Activated naive CD4-positive, alpha-beta T cell treated with anti-CD3 and anti-CD28 coated beads, Interleukin-2, amount 10 ng/mL, durations not matched to agents 7 days and 5 days (primary cell): ENCODE data around the gene CNIH1.
"Not testable (repeated sequence)": the region's sequence is repeated elsewhere in the genome, so short reads cannot be mapped to it uniquely, and the experiment has no call there.

Experiments
- CTCF ChIA-PET: fragments of 350-600 bp; sonication (Branson Sonifier 250); formaldehyde crosslinking; loops from one replicate; lab custom pipeline; 2021; ENCODE audit warnings: antibody characterized with exemption; lab: Charles Lee
- DNase-seq: peaks from one replicate; pipeline ENCODE4 v3.0.0-alpha.2; 2020
- H3K27ac Mint-ChIP-seq: one replicate; pipeline ENCODE4 v1.8.0; 2021; ENCODE audit warnings: mild to moderate bottlenecking, moderate library complexity, mixed read lengths
- H3K27me3 Mint-ChIP-seq: one replicate; pipeline ENCODE4 v1.8.0; 2021; ENCODE audit warnings: mild to moderate bottlenecking, mixed read lengths
- H3K36me3 Mint-ChIP-seq: one replicate; pipeline ENCODE4 v1.8.0; 2021; ENCODE audit warnings: mixed read lengths
- H3K4me1 Mint-ChIP-seq: one replicate; pipeline ENCODE4 v1.8.0; 2021; ENCODE audit warnings: mixed read lengths
- H3K4me3 Mint-ChIP-seq: one replicate; pipeline ENCODE4 v1.8.0; 2021; ENCODE audit warnings: mild to moderate bottlenecking, moderate library complexity, mixed read lengths
- H3K9me3 Mint-ChIP-seq: one replicate; pipeline ENCODE4 v1.8.0; 2021; ENCODE audit warnings: mixed read lengths

The CNIH1 gene

GRCh38 chr14:54455363-54455762 lies 14.2 kb upstream of the CNIH1 start:
- no peaks in the 10 kb centered on the region for H3K36me3 Mint-ChIP-seq
- no peak for DNase-seq
- CTCF ChIA-PET = interaction anchor here (1.3 kb wide), 1 partner anchor 12 kb away, joined by 3 read pairs; no protein-coding TSS in a partner anchor
- no peak overlapping the region for H3K4me3 Mint-ChIP-seq
- no peak overlapping the region for H3K27ac Mint-ChIP-seq
- peaks cover 9% of the 10 kb centered on the region for H3K9me3 Mint-ChIP-seq
- no peaks in the 10 kb centered on the region for H3K27me3 Mint-ChIP-seq
- H3K4me1 Mint-ChIP-seq = no peaks in the 10 kb centered on the region

- CTCF ChIA-PET, H3K4me1 Mint-ChIP-seq, H3K27me3 Mint-ChIP-seq, H3K27ac Mint-ChIP-seq, H3K9me3 Mint-ChIP-seq, H3K4me3 Mint-ChIP-seq, DNase-seq, H3K36me3 Mint-ChIP-seq: not testable (repeated sequence)
Measured at GRCh38 chr14:54453990-54454389, 12.8 kb upstream of the CNIH1 start.

DNA sequence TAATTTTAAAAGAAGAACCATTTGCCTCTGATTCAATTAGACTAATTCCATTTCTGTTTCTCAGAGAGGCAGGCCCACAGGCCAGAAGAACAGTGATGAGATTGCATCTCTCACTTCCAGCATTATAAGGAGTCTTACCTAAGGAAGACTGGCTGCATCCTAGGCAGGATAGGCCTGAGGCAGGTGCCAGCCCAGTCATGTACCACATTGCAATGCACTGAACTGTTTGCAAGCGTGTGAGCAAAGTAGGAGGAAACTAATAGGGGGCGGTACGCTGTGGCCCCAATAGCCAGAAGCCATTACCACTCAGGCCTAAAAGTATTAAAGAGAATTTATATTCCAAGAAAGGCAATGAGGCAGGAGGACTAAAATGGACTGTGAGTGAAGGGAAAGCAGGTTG lies 12.1 kb upstream of the CNIH1 start:
- no peak overlapping the region for H3K27ac Mint-ChIP-seq
- CTCF ChIA-PET = no interaction called here
- no peak overlapping the region for H3K4me3 Mint-ChIP-seq
- H3K36me3 Mint-ChIP-seq = no peaks in the 10 kb centered on the region
- DNase-seq = no peak
- H3K4me1 Mint-ChIP-seq = no peaks in the 10 kb centered on the region
- peaks cover 7% of the 10 kb centered on the region for H3K27me3 Mint-ChIP-seq
- no peaks in the 10 kb centered on the region for H3K9me3 Mint-ChIP-seq

GRCh38 chr14:54451961-54452360 lies 10.8 kb upstream of the CNIH1 start:
- DNase-seq = no peak
- peaks cover 9% of the 10 kb centered on the region for H3K27me3 Mint-ChIP-seq
- H3K27ac Mint-ChIP-seq = no peak overlapping the region
- no peaks in the 10 kb centered on the region for H3K4me1 Mint-ChIP-seq
- H3K9me3 Mint-ChIP-seq = no peaks in the 10 kb centered on the region
- H3K4me3 Mint-ChIP-seq = no peak overlapping the region
- no peaks in the 10 kb centered on the region for H3K36me3 Mint-ChIP-seq
- CTCF ChIA-PET = no interaction called here

GRCh38 chr14:54451121-54451601 lies 10.0 kb upstream of the CNIH1 start:
- H3K9me3 Mint-ChIP-seq = no peaks in the 10 kb centered on the region
- H3K36me3 Mint-ChIP-seq = no peaks in the 10 kb centered on the region
- no peak overlapping the region for H3K27ac Mint-ChIP-seq
- H3K4me3 Mint-ChIP-seq = no peak overlapping the region
- peaks cover 17% of the 10 kb centered on the region for H3K27me3 Mint-ChIP-seq
- H3K4me1 Mint-ChIP-seq = no peaks in the 10 kb centered on the region
- CTCF ChIA-PET = no interaction called here
- no peak for DNase-seq

DNA sequence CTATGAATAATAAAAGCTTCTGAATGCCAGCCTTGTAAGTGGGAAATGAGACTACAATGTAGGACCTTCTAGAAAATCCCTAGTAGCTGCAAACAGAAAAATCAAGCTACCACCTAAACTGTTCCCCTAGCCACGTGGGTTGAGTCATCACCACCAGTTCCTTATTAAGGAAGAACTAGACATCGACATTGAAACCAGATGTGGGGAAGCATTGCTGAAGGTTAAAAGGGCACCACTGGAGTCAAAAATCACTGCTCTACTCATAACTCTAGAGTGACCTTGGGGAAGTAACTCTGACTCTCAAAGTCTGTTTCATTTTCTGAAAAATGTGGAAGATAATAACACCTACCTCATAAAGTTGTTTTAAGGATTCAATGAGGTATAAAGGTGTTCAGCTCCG lies 9.4 kb upstream of the CNIH1 start:
- no peaks in the 10 kb centered on the region for H3K9me3 Mint-ChIP-seq
- H3K4me3 Mint-ChIP-seq = no peak overlapping the region
- H3K4me1 Mint-ChIP-seq = no peaks in the 10 kb centered on the region
- CTCF ChIA-PET = no interaction called here
- H3K27ac Mint-ChIP-seq = no peak overlapping the region
- peaks cover 20% of the 10 kb centered on the region for H3K27me3 Mint-ChIP-seq
- no peaks in the 10 kb centered on the region for H3K36me3 Mint-ChIP-seq
- DNase-seq = no peak

DNA sequence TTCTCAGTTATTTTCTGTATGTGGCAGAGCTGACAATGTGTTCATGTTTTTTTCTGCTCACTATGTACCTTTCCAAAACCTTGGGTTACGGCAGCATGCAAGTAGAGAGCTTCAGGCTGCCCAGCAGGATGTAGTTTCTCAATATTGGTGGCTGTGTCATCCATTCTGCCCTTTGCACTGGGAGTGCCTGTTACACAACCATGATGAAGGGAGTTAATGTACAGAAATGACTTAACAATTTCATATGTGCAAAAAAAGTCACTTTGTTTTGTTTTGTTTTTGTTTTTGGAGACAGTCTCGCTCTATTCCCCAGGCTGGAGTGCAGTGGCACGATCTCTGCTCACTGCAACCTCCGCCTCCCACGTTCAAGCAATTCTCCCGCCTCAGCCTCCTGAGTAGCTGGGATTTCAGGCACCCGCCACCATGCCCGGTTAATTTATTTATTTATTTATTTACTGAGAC lies 6.1 kb upstream of the CNIH1 start:
- no peak for DNase-seq
- no peaks in the 10 kb centered on the region for H3K4me1 Mint-ChIP-seq
- no peak overlapping the region for H3K4me3 Mint-ChIP-seq
- H3K27me3 Mint-ChIP-seq = peaks cover 34% of the 10 kb centered on the region
- no peak overlapping the region for H3K27ac Mint-ChIP-seq
- H3K36me3 Mint-ChIP-seq = no peaks in the 10 kb centered on the region
- no peaks in the 10 kb centered on the region for H3K9me3 Mint-ChIP-seq
- CTCF ChIA-PET = no interaction called here

- DNase-seq = no peak
- H3K27ac Mint-ChIP-seq = no peak overlapping the region
- no peaks in the 10 kb centered on the region for H3K36me3 Mint-ChIP-seq
- peaks cover 9% of the 10 kb centered on the region for H3K4me1 Mint-ChIP-seq
- no peaks in the 10 kb centered on the region for H3K9me3 Mint-ChIP-seq
- no peak overlapping the region for H3K4me3 Mint-ChIP-seq
- CTCF ChIA-PET = interaction anchor here (0.7 kb wide), 1 partner anchor 10 kb away, joined by 3 read pairs; no protein-coding TSS in a partner anchor
- H3K27me3 Mint-ChIP-seq = peaks cover 34% of the 10 kb centered on the region
Measured at GRCh38 chr14:54446161-54446693, 5.1 kb upstream of the CNIH1 start.

- H3K4me1 Mint-ChIP-seq = peaks cover 19% of the 10 kb centered on the region
- H3K27ac Mint-ChIP-seq = no peak overlapping the region
- no peak overlapping the region for H3K4me3 Mint-ChIP-seq
Measured at GRCh38 chr14:54444681-54445080, 3.5 kb upstream of the CNIH1 start.

GRCh38 chr14:54443981-54444380 lies 2.8 kb upstream of the CNIH1 start:
- CTCF ChIA-PET = no interaction called here
- Mint-ChIP-seq H3K27me3 (peaks cover 30% of the 10 kb centered on the region), H3K9me3 (no peaks in the 10 kb centered on the region), H3K4me1 (peaks cover 24% of the 10 kb centered on the region), H3K4me3 (no peak overlapping the region), H3K36me3 (peaks cover 11% of the 10 kb centered on the region), H3K27ac (no peak overlapping the region)
- DNase-seq = no peak

More at GRCh38 chr14:54444681-54445080, 3.5 kb upstream of the CNIH1 start:
- peaks cover 10% of the 10 kb centered on the region for H3K36me3 Mint-ChIP-seq
- no peaks in the 10 kb centered on the region for H3K9me3 Mint-ChIP-seq
- H3K27me3 Mint-ChIP-seq = peaks cover 34% of the 10 kb centered on the region
- DNase-seq = no peak
- CTCF ChIA-PET = no interaction called here

- H3K4me1 Mint-ChIP-seq = peaks cover 32% of the 10 kb centered on the region
- CTCF ChIA-PET = interaction anchor here (1.1 kb wide), 2 partner anchors 13 to 44 kb away, joined by 3 to 4 read pairs; no protein-coding TSS in a partner anchor
Measured at GRCh38 chr14:54442961-54443360, 1.8 kb upstream of the CNIH1 start.

DNA sequence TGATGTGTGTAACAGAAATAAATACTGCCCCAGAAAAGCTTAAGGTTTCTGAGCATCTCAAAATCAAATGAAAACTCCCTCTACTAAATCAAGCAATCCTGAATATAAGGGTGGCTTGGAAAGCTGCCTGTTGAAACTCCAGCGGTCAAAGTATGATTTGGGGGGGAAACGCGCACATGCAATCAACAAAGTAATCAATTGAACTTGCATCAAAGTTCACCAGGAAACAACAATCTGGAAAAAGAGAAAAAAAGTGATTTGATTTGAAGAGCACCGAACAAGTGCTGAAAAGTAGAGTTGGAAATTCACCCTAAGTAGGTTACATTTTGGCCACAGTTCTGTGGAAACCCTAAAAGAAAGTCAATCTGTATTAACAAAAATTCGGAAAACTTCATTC lies 700 bp downstream of the CNIH1 start:
- Mint-ChIP-seq H3K27me3 (peaks cover 14% of the 10 kb centered on the region), H3K36me3 (peaks cover 21% of the 10 kb centered on the region), H3K4me1 (peaks cover 49% of the 10 kb centered on the region), H3K9me3 (no peaks in the 10 kb centered on the region), H3K27ac (peak overlapping the region; percentile 90), H3K4me3 (peak overlapping the region; percentile 91)
- DNase-seq = no peak
- CTCF ChIA-PET = no interaction called here

More at GRCh38 chr14:54442961-54443360, 1.8 kb upstream of the CNIH1 start:
- not testable (repeated sequence) for DNase-seq, H3K9me3 Mint-ChIP-seq, H3K27ac Mint-ChIP-seq, H3K4me3 Mint-ChIP-seq
- Mint-ChIP-seq H3K27me3 (peaks cover 27% of the 10 kb centered on the region), H3K36me3 (peaks cover 12% of the 10 kb centered on the region)

- DNase-seq = no peak
- peaks cover 25% of the 10 kb centered on the region for H3K36me3 Mint-ChIP-seq
- H3K9me3 Mint-ChIP-seq = no peaks in the 10 kb centered on the region
- H3K27ac Mint-ChIP-seq = peak overlapping the region; percentile 90
- peaks cover 13% of the 10 kb centered on the region for H3K27me3 Mint-ChIP-seq
- H3K4me1 Mint-ChIP-seq = peaks cover 52% of the 10 kb centered on the region
- CTCF ChIA-PET = interaction anchor here (0.6 kb wide), 1 partner anchor 8 kb away, joined by 3 read pairs; no protein-coding TSS in a partner anchor
- H3K4me3 Mint-ChIP-seq = peak overlapping the region; percentile 91
Measured at GRCh38 chr14:54440037-54440436, 1.1 kb downstream of the CNIH1 start.

DNA sequence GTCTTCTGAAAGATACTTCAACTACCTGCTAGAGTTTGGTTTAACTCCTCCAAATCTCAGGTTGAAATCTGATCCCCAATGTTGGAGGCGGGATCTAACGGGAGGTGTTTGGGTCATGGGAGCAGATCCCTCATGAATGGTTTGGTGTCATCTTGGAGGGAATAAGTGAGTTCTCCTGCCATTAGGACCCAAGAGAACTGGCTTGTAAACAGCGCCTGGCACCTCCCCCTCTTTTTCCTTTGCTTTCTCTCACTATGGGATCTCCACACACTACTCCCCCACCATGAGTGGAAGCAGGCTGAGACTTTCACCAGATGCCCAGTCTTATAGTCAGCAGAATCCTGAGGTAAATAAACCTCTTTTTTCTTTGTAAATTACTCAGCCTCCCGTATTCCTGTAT lies 2.5 kb downstream of the CNIH1 start:
- H3K4me1 Mint-ChIP-seq = peaks cover 61% of the 10 kb centered on the region
- peaks cover 33% of the 10 kb centered on the region for H3K36me3 Mint-ChIP-seq
- no peak for DNase-seq
- no peak overlapping the region for H3K4me3 Mint-ChIP-seq
- H3K27ac Mint-ChIP-seq = no peak overlapping the region
- no peaks in the 10 kb centered on the region for H3K27me3 Mint-ChIP-seq
- no peaks in the 10 kb centered on the region for H3K9me3 Mint-ChIP-seq
- CTCF ChIA-PET = no interaction called here

DNA sequence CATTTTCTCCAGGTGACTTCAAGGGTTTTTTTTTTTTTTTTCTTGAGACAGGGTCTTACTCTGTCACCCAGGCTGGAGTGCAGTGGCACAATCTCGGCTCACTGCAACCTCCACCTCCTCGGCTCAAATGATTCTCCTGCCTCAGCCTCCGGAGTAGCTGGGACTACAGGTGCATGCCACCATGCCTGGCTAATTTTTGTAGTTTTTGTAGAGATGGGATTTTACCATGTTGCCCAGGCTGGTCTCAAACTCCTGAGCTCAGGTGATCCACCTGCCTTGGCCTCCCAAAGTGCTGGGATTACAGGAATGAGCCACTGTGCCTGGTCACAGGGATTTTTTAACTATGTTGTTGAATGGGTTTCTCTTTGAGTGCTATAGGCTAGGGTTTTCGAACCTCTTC lies 3.2 kb downstream of the CNIH1 start:
- H3K36me3 Mint-ChIP-seq = peaks cover 36% of the 10 kb centered on the region
- not testable (repeated sequence) for H3K27me3 Mint-ChIP-seq

More for the DNA sequence above, 3.2 kb downstream of the CNIH1 start:
- not testable (repeated sequence) for DNase-seq, H3K9me3 Mint-ChIP-seq, H3K27ac Mint-ChIP-seq, H3K4me3 Mint-ChIP-seq
- CTCF ChIA-PET = interaction anchor here (0.6 to 1.3 kb wide), 2 partner anchors 31 to 1193 kb away, joined by 3 to 4 read pairs; no protein-coding TSS in a partner anchor
- peaks cover 61% of the 10 kb centered on the region for H3K4me1 Mint-ChIP-seq
